Measurements from ENCODE around the gene IL21R.

Gene IL21R

GRCh38 chr16:27498031-27498825 lies 96.3 kb downstream of the IL21R start:
- Histone ChIP-seq H3K9me3 (ENCODE audit: control insufficient read depth, insufficient read depth, low read depth, low read length) (no peaks in the 10 kb centered on the region), H3K4me1 (ENCODE audit: control insufficient read depth, insufficient read depth, low read length) (no peaks in the 10 kb centered on the region), H3K27ac (ENCODE audit: extremely low read depth, low read depth, low read length) (no peak overlapping the region), H3K4me3 (ENCODE audit: low read depth, low read length) (no peak overlapping the region), H3K36me3 (ENCODE audit: control insufficient read depth in 2 of 2, insufficient read depth in 1 of 2, low read length in 2 of 2) (peaks cover 41 to 96% of the 10 kb centered on the region in 2 experiments)
- TF ChIP-seq TCF7L2 (IDR thresholded peaks at IDR 0.05; ENCODE audit: borderline replicate concordance, low read depth, low read length) (no peak), PRDM4 (tag by site-specific recombination; IDR thresholded peaks at IDR 0.05) (no peak), ZNF174 (tag by site-specific recombination; IDR thresholded peaks at IDR 0.05) (no peak), GLI2 (tag by site-specific recombination; IDR thresholded peaks at IDR 0.05; ENCODE audit: borderline replicate concordance, low read depth) (no peak), ZNF549 (tag by site-specific recombination; IDR thresholded peaks at IDR 0.05) (no peak), TSHZ1 (tag by site-specific recombination; IDR thresholded peaks at IDR 0.05; ENCODE audit: borderline replicate concordance) (no peak), ZBTB7A (tag by site-specific recombination; IDR thresholded peaks at IDR 0.05; ENCODE audit: low read depth) (no peak), SALL2 (tag by site-specific recombination; IDR thresholded peaks at IDR 0.05; ENCODE audit: borderline replicate concordance) (no peak), ZNF214 (tag by site-specific recombination; IDR thresholded peaks at IDR 0.05; ENCODE audit: borderline replicate concordance) (no peak), ZNF585B (tag by site-specific recombination; IDR thresholded peaks at IDR 0.05) (no peak), ZNF76 (tag by site-specific recombination; IDR thresholded peaks at IDR 0.05; ENCODE audit: borderline replicate concordance, low read depth) (no peak), ZNF791 (tag by site-specific recombination; IDR thresholded peaks at IDR 0.05) (no peak), ZEB2 (tag by site-specific recombination; IDR thresholded peaks at IDR 0.05) (no peak), ZFP69B (tag by site-specific recombination; IDR thresholded peaks at IDR 0.05) (no peak), SETDB1 (IDR thresholded peaks at IDR 0.05; ENCODE audit: insufficient read length, low read length) (no peak)
- POLR2A ChIA-PET = interaction anchor here (0.9 kb wide), 1 partner anchor 21 kb away, joined by 3 read pairs; no protein-coding TSS in a partner anchor
- CTCF ChIA-PET = no interaction called here

- no peak for TF ChIP-seq ZNF16 (tag by site-specific recombination; IDR thresholded peaks at IDR 0.05; ENCODE audit: low read depth)
- no peak for TF ChIP-seq ZNF544 (tag by site-specific recombination; IDR thresholded peaks at IDR 0.05)
- H3K36me3 ChIP-seq (ENCODE audit: control insufficient read depth in 2 of 2, insufficient read depth in 1 of 2, low read length in 2 of 2) = peaks cover 35 to 96% of the 10 kb centered on the region in 2 experiments
- CTCF ChIA-PET = interaction anchor here (1.7 kb wide), 1 partner anchor 16 kb away, joined by 5 read pairs; no protein-coding TSS in a partner anchor
- H3K27ac ChIP-seq (ENCODE audit: extremely low read depth, low read depth, low read length) = no peak overlapping the region
- no peak overlapping the region for H3K4me3 ChIP-seq (ENCODE audit: low read depth, low read length)
- H3K4me1 ChIP-seq (ENCODE audit: control insufficient read depth, insufficient read depth, low read length) = no peaks in the 10 kb centered on the region
- H3K9me3 ChIP-seq (ENCODE audit: control insufficient read depth, insufficient read depth, low read depth, low read length) = no peaks in the 10 kb centered on the region
- POLR2A ChIA-PET = interaction anchor here (0.9 kb wide), 1 partner anchor 21 kb away, joined by 3 read pairs; no protein-coding TSS in a partner anchor
These were observed 97.1 kb downstream of the IL21R start for GRCh38 chr16:27498916-27499658.

All from HEK293 (cell line).